GM12878 (cell line): ENCODE results near the gene EEFSEC. TPM values are rescaled to one million over a fixed set of nuclear protein-coding genes. Genes with fewer than 3 reads are reported as not detected.

Source experiments
- ATAC-seq: fragments of 200-7000 bp; cut with Tn5 transposase; 3 replicates; pipeline ENCODE4 v1.9.1; 2020; ENCODE audit warnings: mild to moderate bottlenecking, moderate library complexity
- BruUV-seq: library from RNA; stranded (reverse); fragments of 400-500 nt; replicated peaks from 2 replicates; lab custom pipeline; 2021; lab: Mats Ljungman, UMichigan
- CTCF ChIA-PET: fragments of 300-600 bp; sonication (Branson Sonifier 250); formaldehyde crosslinking; extraction: SDS; loops from one replicate; lab custom pipeline; 2021; ENCODE audit warnings: inconsistent platforms; lab: Yijun Ruan, JAX
- POLR2A ChIA-PET: fragments of 350-600 bp; formaldehyde crosslinking; extraction: SDS; loops from one replicate; lab custom pipeline; 2021; ENCODE audit warnings: inconsistent platforms; lab: Charles Lee
- RAD21 ChIA-PET: fragments of 300-600 bp; sonication (Branson Sonifier 250); formaldehyde crosslinking; loops from one replicate; lab custom pipeline; 2023; ENCODE audit warnings: antibody characterized with exemption; ENCODE audit not compliant: unreplicated experiment; lab: Charles Lee
- SMC1A ChIA-PET: fragments of 300-600 bp; sonication (Branson Sonifier 250); formaldehyde crosslinking; loops from one replicate; lab custom pipeline; 2023; ENCODE audit not compliant: unreplicated experiment, uncharacterized antibody; lab: Charles Lee
- DNase-seq: peaks from one replicate; pipeline ENCODE4 v3.0.0-alpha.2; 2011; ENCODE audit warnings: low read depth, low spot score
- FAIRE-seq: peaks from 3 replicates; lab custom pipeline; 2011; peaks lifted over from hg19 to GRCh38; lab: Jason Lieb, UNC
- H2AFZ ChIP-seq: 2 replicates; pipeline ENCODE4 v1.6.0; 2011; ENCODE audit warnings: low read depth, low read length, control low read depth; ENCODE audit not compliant: control insufficient read depth
- H3K27ac ChIP-seq: 2 replicates; pipeline ENCODE4 v1.5.1; 2011; ENCODE audit warnings: control low read depth; ENCODE audit not compliant: control insufficient read depth, insufficient read depth
- H3K27me3 ChIP-seq, 2 experiments: replicated peaks in 1 of 2; 2 replicates each; pipeline versions ENCODE4 v1.6.0 to v1.6.1; 2011; ENCODE audit warnings: low read length in 1 of 2; ENCODE audit not compliant: control insufficient read depth in 2 of 2, insufficient read depth in 2 of 2
- H3K36me3 ChIP-seq, 2 experiments: 2 replicates each; pipeline ENCODE4 v1.5.1; 2011; ENCODE audit warnings: low read length in 1 of 2; ENCODE audit not compliant: control insufficient read depth in 2 of 2, insufficient read depth in 2 of 2
- H3K4me1 ChIP-seq: 2 replicates; pipeline ENCODE4 v1.6.1; 2011; ENCODE audit warnings: mild to moderate bottlenecking, low read length, moderate library complexity, mixed read lengths; ENCODE audit not compliant: control insufficient read depth, insufficient read depth
- H3K4me2 ChIP-seq: 2 replicates; pipeline ENCODE4 v1.6.0; 2011; ENCODE audit warnings: control low read depth; ENCODE audit not compliant: control insufficient read depth, insufficient read depth
- H3K4me3 ChIP-seq: fragments of 200-600 bp; sonication (generic); 2 replicates; pipeline ENCODE4 v1.5.1; 2016
- H3K79me2 ChIP-seq: 2 replicates; pipeline ENCODE4 v1.6.0; 2011; ENCODE audit warnings: low read length; ENCODE audit not compliant: control insufficient read depth, insufficient read depth
- H3K9ac ChIP-seq: 2 replicates; pipeline ENCODE4 v1.8.0; 2011; ENCODE audit warnings: low read length, control low read depth, mixed read lengths; ENCODE audit not compliant: control insufficient read depth, insufficient read depth
- H3K9me3 ChIP-seq: replicated peaks from 3 replicates; pipeline ENCODE4 v1.5.1; 2011; ENCODE audit warnings: mild to moderate bottlenecking, low read length; ENCODE audit not compliant: control insufficient read depth, insufficient read depth
- H4K20me1 ChIP-seq: 2 replicates; pipeline ENCODE4 v1.6.0; 2011; ENCODE audit not compliant: control insufficient read depth, insufficient read depth
- CUX1 ChIP-seq: IDR thresholded peaks from 2 replicates; pipeline ENCODE4 v1.6.1; 2012; ENCODE audit warnings: improper control_type of control experiment, low read depth, low read length; ENCODE audit not compliant: insufficient replicate concordance
- EP300 ChIP-seq, 2 experiments: fragments of 150-350 bp in 1 of 2; IDR thresholded peaks; 2 replicates each; pipeline ENCODE4 v1.6.1; 2011 to 2012; ENCODE audit warnings: low read depth in 2 of 2, low read length in 2 of 2, borderline replicate concordance in 1 of 2, improper control_type of control experiment in 1 of 2, inconsistent platforms in 1 of 2; ENCODE audit not compliant: control insufficient read depth in 1 of 2
- JUNB ChIP-seq: IDR thresholded peaks from 2 replicates; pipeline ENCODE4 v1.6.1; 2016; ENCODE audit warnings: antibody characterized with exemption, mild to moderate bottlenecking
- PAX8 ChIP-seq: fragments of 450-650 bp; IDR thresholded peaks from 2 replicates; pipeline ENCODE4 v1.6.1; 2017; ENCODE audit warnings: mild to moderate bottlenecking, moderate library complexity
- POU2F2 ChIP-seq: IDR thresholded peaks from 3 replicates; pipeline ENCODE4 v1.6.1; 2011; ENCODE audit warnings: low read depth, mild to moderate bottlenecking, low read length, borderline replicate concordance
- SIN3A ChIP-seq: IDR thresholded peaks from 2 replicates; pipeline ENCODE4 v1.6.1; 2012; ENCODE audit warnings: low read depth, low read length, improper control_type of control experiment
- SMC3 ChIP-seq: IDR thresholded peaks from 2 replicates; pipeline ENCODE4 v1.6.1; 2011; ENCODE audit warnings: low read length, improper control_type of control experiment, borderline replicate concordance
- TBL1XR1 ChIP-seq: IDR thresholded peaks from 2 replicates; pipeline ENCODE4 v1.6.1; 2012; ENCODE audit warnings: low read depth, low read length, improper control_type of control experiment
- TCF12 ChIP-seq: IDR thresholded peaks from 2 replicates; pipeline ENCODE4 v1.6.1; 2011; ENCODE audit warnings: low read depth, mild to moderate bottlenecking, low read length
- ZNF207 ChIP-seq: fragments of 450-650 bp; IDR thresholded peaks from 2 replicates; pipeline ENCODE4 v1.6.1; 2014; ENCODE audit warnings: antibody characterized with exemption, mild to moderate bottlenecking, borderline replicate concordance
- WGBS: methylation state at CpG from one replicate; pipeline ENCODE4 v1.1.6; 2016; ENCODE audit warnings: low lambda C conversion rate; ENCODE audit not compliant: insufficient replicate concordance, insufficient coverage; ENCODE audit errors: missing lambda C conversion rate; 5-methylcytosine and 5-hydroxymethylcytosine counted together
- in situ Hi-C: fragments of 300-500 bp; cut with MboI; formaldehyde crosslinking; loops from 9 replicates; pipeline ENCODE4 v1.14.3; 2018; ENCODE audit warnings: mixed read lengths
- intact Hi-C: fragments of 100-400 bp; cut with micrococcal nuclease; formaldehyde crosslinking; loops from one replicate; pipeline ENCODE4 v1.14.2; 2022; ENCODE audit not compliant: unreplicated experiment
- polyA plus RNA-seq, 11 experiments: library from polyadenylated mRNA; depleted of rRNA in 4 of 11; unstranded in 6 of 11; stranded (reverse) in 5 of 11; fragments of >200 nt; fragmentation: Nextera tagmentation in 4 of 11; fragmentation: Illumina TruSeq in 1 of 11; extraction: Ambion mirVana in 4 of 11; extraction: Trizol in 1 of 11; gene quantifications; 1 replicate in 1 of 11; 2 replicates in 10 of 11; pipeline versions ENCODE4 v1.2.1 to v1.2.3, GENCODE V29; 2011 to 2016; ENCODE audit warnings: inconsistent platforms in 2 of 11, missing spikeins in 2 of 11, low read depth in 1 of 11
- total RNA-seq, 4 experiments: library from RNA; depleted of rRNA in 3 of 4; stranded (reverse); fragments of >200 nt in 3 of 4; fragmentation: Illumina TruSeq in 1 of 4; extraction: Trizol in 1 of 4; gene quantifications; 2 replicates each; pipeline versions ENCODE4 v1.2.1 to v1.2.3, GENCODE V29; 2013 to 2021
- TF ChIP-seq, protein P1 (sequence below): IDR thresholded peaks from 2 replicates; pipeline ENCODE4 v1.6.1; 2012; ENCODE audit warnings: mild to moderate bottlenecking, low read depth, low read length

EEFSEC gene
- total and polyA plus RNA-seq, 10 of the 15 experiments (the other 5 are each of a cell fraction or from before 2014, with no cell fraction given), result 0.29 to 29.1 (median 16.1) TPM

DNA sequence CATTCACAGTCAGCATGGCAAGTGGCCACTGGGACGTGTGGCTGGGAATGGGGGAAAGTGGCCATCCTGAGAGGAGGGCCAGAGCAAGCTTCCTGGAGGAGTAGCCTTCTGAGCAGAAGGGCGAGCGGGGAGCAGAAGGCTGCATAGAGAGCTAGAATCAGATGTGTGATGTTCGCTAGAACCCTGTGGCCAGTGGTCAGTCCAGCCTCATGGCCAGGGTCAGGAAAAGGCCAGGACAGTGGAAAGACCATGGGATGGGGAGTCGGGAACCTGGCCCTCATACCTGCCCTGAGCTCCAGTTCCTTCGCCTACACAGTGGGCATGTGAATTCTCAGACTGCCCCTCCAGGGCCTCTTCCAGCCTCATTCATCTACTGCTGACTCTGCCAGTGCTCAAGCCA is 211.0 kb downstream of the EEFSEC start (continued):
- TF ChIP-seq CUX1 (no peak), JUNB (no peak), POU2F2 (no peak), SMC3 (no peak), SIN3A (no peak), PAX8 (no peak), EP300 (IDR thresholded peaks at IDR 0.05; ENCODE audit: borderline replicate concordance in 1 of 2, control insufficient read depth in 1 of 2, low read depth in 2 of 2, low read length in 2 of 2) (no peak), TCF12 (no peak)

- H4K20me1 ChIP-seq, result no peaks in the 10 kb centered on the region
- no peak overlapping the region for H3K9ac ChIP-seq
- ChIA-PET POLR2A (no interaction called here), RAD21 (no interaction called here), SMC1A (no interaction called here), CTCF (no interaction called here)
- WGBS, result 91% methylated on average over 7 of the region's 7 CpGs
- no TSS peak for BruUV-seq
- TF ChIP-seq, protein P1, sequence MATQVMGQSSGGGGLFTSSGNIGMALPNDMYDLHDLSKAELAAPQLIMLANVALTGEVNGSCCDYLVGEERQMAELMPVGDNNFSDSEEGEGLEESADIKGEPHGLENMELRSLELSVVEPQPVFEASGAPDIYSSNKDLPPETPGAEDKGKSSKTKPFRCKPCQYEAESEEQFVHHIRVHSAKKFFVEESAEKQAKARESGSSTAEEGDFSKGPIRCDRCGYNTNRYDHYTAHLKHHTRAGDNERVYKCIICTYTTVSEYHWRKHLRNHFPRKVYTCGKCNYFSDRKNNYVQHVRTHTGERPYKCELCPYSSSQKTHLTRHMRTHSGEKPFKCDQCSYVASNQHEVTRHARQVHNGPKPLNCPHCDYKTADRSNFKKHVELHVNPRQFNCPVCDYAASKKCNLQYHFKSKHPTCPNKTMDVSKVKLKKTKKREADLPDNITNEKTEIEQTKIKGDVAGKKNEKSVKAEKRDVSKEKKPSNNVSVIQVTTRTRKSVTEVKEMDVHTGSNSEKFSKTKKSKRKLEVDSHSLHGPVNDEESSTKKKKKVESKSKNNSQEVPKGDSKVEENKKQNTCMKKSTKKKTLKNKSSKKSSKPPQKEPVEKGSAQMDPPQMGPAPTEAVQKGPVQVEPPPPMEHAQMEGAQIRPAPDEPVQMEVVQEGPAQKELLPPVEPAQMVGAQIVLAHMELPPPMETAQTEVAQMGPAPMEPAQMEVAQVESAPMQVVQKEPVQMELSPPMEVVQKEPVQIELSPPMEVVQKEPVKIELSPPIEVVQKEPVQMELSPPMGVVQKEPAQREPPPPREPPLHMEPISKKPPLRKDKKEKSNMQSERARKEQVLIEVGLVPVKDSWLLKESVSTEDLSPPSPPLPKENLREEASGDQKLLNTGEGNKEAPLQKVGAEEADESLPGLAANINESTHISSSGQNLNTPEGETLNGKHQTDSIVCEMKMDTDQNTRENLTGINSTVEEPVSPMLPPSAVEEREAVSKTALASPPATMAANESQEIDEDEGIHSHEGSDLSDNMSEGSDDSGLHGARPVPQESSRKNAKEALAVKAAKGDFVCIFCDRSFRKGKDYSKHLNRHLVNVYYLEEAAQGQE, result no peak
- TF ChIP-seq TBL1XR1 (no peak), POU2F2 (no peak), SMC3 (no peak), ZNF207 (no peak)
- DNase-seq (no peak), ATAC-seq (no peak), FAIRE-seq (no peak)
- no peak overlapping the region for H2AFZ ChIP-seq
- H3K4me2 ChIP-seq, result no peak overlapping the region
- no peaks in the 10 kb centered on the region for H3K9me3 ChIP-seq
- H3K36me3 ChIP-seq, result no peaks in the 10 kb centered on the region
- H3K4me3 ChIP-seq, result no peak overlapping the region
- in situ Hi-C loops (no loop called here), intact Hi-C loops (no loop called here)
- no peaks in the 10 kb centered on the region for H3K4me1 ChIP-seq
- H3K79me2 ChIP-seq, result no peaks in the 10 kb centered on the region
- no peak overlapping the region for H3K27ac ChIP-seq
- H3K27me3 ChIP-seq, result no peaks in the 10 kb centered on the region
Observed at GRCh38 chr3:128364808-128365360, 211.6 kb downstream of the EEFSEC start.
